Measurements from ENCODE around the gene RGS7.

Gene RGS7

GRCh38 chr1:241355311-241356010, 1.5 kb downstream of the RGS7 start:
- Histone ChIP-seq H3K4me2 (ENCODE audit: low read length) (no peak overlapping the region), H3K27ac (no peak overlapping the region), H3K4me3 (ENCODE audit: low read depth, low read length) (no peak overlapping the region), H3K4me1 (no peaks in the 10 kb centered on the region), H3K79me2 (no peaks in the 10 kb centered on the region), H3K9ac (no peak overlapping the region), H3K9me3 (ENCODE audit: control insufficient read depth, low read length) (no peaks in the 10 kb centered on the region), H2AFZ (no peak overlapping the region), H3K36me3 (ENCODE audit: control insufficient read depth, insufficient read depth, low read length) (no peaks in the 10 kb centered on the region), H3K27me3 (ENCODE audit: control insufficient read depth, insufficient read depth, low read length) (no peaks in the 10 kb centered on the region)
- TF ChIP-seq CTCF (IDR thresholded peaks at IDR 0.05): no peak

GRCh38 chr1:241352401-241352800, 4.6 kb downstream of the RGS7 start:
- no peak overlapping the region for H3K27ac ChIP-seq
- no peaks in the 10 kb centered on the region for H3K36me3 ChIP-seq (ENCODE audit: control insufficient read depth, insufficient read depth, low read length)
- no peak overlapping the region for H3K4me3 ChIP-seq (ENCODE audit: low read depth, low read length)
- H3K9me3 ChIP-seq (ENCODE audit: control insufficient read depth, low read length): no peaks in the 10 kb centered on the region
- H3K4me1 ChIP-seq: no peaks in the 10 kb centered on the region
- TF ChIP-seq CTCF (IDR thresholded peaks at IDR 0.05): no peak
- H3K4me2 ChIP-seq (ENCODE audit: low read length): no peak overlapping the region
- H2AFZ ChIP-seq: no peak overlapping the region
- no peak overlapping the region for H3K9ac ChIP-seq
- H3K79me2 ChIP-seq: no peaks in the 10 kb centered on the region
- H3K27me3 ChIP-seq (ENCODE audit: control insufficient read depth, insufficient read depth, low read length): no peaks in the 10 kb centered on the region

GRCh38 chr1:241351841-241352240, 5.2 kb downstream of the RGS7 start:
- Histone ChIP-seq H3K27me3 (ENCODE audit: control insufficient read depth, insufficient read depth, low read length) (no peaks in the 10 kb centered on the region), H3K36me3 (ENCODE audit: control insufficient read depth, insufficient read depth, low read length) (no peaks in the 10 kb centered on the region), H3K4me1 (no peaks in the 10 kb centered on the region), H3K4me3 (ENCODE audit: low read depth, low read length) (no peak overlapping the region), H3K9me3 (ENCODE audit: control insufficient read depth, low read length) (no peaks in the 10 kb centered on the region), H3K27ac (no peak overlapping the region), H3K79me2 (no peaks in the 10 kb centered on the region), H3K9ac (no peak overlapping the region), H3K4me2 (ENCODE audit: low read length) (no peak overlapping the region), H2AFZ (no peak overlapping the region)
- no peak for TF ChIP-seq CTCF (IDR thresholded peaks at IDR 0.05)

GRCh38 chr1:241343956-241344355, 13.0 kb downstream of the RGS7 start:
- no peaks in the 10 kb centered on the region for H3K79me2 ChIP-seq
- no peaks in the 10 kb centered on the region for H3K9me3 ChIP-seq (ENCODE audit: control insufficient read depth, low read length)
- H3K4me3 ChIP-seq (ENCODE audit: low read depth, low read length): no peak overlapping the region
- H3K4me1 ChIP-seq: no peaks in the 10 kb centered on the region
- no peaks in the 10 kb centered on the region for H3K36me3 ChIP-seq (ENCODE audit: control insufficient read depth, insufficient read depth, low read length)
- TF ChIP-seq CTCF (IDR thresholded peaks at IDR 0.05): no peak
- H3K27ac ChIP-seq: no peak overlapping the region
- no peak overlapping the region for H3K4me2 ChIP-seq (ENCODE audit: low read length)
- H3K27me3 ChIP-seq (ENCODE audit: control insufficient read depth, insufficient read depth, low read length): no peaks in the 10 kb centered on the region
- H2AFZ ChIP-seq: no peak overlapping the region
- no peak overlapping the region for H3K9ac ChIP-seq

- Histone ChIP-seq H3K9ac (no peak overlapping the region), H3K4me2 (ENCODE audit: low read length) (no peak overlapping the region), H3K79me2 (no peaks in the 10 kb centered on the region), H2AFZ (no peak overlapping the region), H3K4me3 (ENCODE audit: low read depth, low read length) (no peak overlapping the region), H3K27ac (no peak overlapping the region), H3K4me1 (no peaks in the 10 kb centered on the region), H3K36me3 (ENCODE audit: control insufficient read depth, insufficient read depth, low read length) (no peaks in the 10 kb centered on the region), H3K27me3 (ENCODE audit: control insufficient read depth, insufficient read depth, low read length) (no peaks in the 10 kb centered on the region), H3K9me3 (ENCODE audit: control insufficient read depth, low read length) (no peaks in the 10 kb centered on the region)
- no peak for TF ChIP-seq CTCF (IDR thresholded peaks at IDR 0.05)
Observed at GRCh38 chr1:241336335-241336734, 20.7 kb downstream of the RGS7 start.

All from parathyroid adenoma (tissue), 2 donors.